ENCODE measurements around the gene CA5B. TPM values are rescaled to one million over a fixed set of nuclear protein-coding genes. Genes with fewer than 3 reads are reported as not detected.
"Not testable (repeated sequence)": the region's sequence is repeated elsewhere in the genome, so short reads cannot be mapped to it uniquely, and the experiment has no call there.

Gene CA5B
- total and polyA plus RNA-seq, 10 of the 15 experiments (the other 5 are each of a cell fraction or from before 2014, with no cell fraction given): 1.2 to 6.0 (median 3.2) TPM

- no peak overlapping the region for H3K4me3 ChIP-seq
- 65% methylated on average over 4 of the region's 4 CpGs for WGBS (ENCODE audit: insufficient coverage, insufficient replicate concordance, low lambda C conversion rate, missing lambda C conversion rate)
- no TSS peak for BruUV-seq (replicated peaks)
- no peaks in the 10 kb centered on the region for H3K4me1 ChIP-seq (ENCODE audit: control insufficient read depth, insufficient read depth, low read length)
- no peak overlapping the region for H3K27ac ChIP-seq (ENCODE audit: control insufficient read depth, insufficient read depth)
- no peaks in the 10 kb centered on the region for H3K36me3 ChIP-seq (ENCODE audit: control insufficient read depth in 2 of 2, insufficient read depth in 2 of 2, low read length in 1 of 2)
- in situ Hi-C loops (cut with MboI) (no loop called here), intact Hi-C loops (cut with micrococcal nuclease; ENCODE audit: unreplicated experiment) (no loop called here)
- ChIA-PET CTCF (interaction anchor here (0.7 to 1.4 kb wide), 3 partner anchors 30 to 365 kb away, joined by 3 read pairs; partner anchors contain the start of gene GRPR), SMC1A (ENCODE audit: uncharacterized antibody, unreplicated experiment) (no interaction called here), POLR2A (no interaction called here), RAD21 (ENCODE audit: unreplicated experiment) (no interaction called here)
- H2AFZ ChIP-seq (ENCODE audit: control insufficient read depth, low read depth, low read length): no peak overlapping the region
- DNase-seq (ENCODE audit: low read depth, low spot score): no peak
- ATAC-seq: no peak
- no peaks in the 10 kb centered on the region for H4K20me1 ChIP-seq (ENCODE audit: control insufficient read depth, insufficient read depth)
- no peak for FAIRE-seq
- no peak for TF ChIP-seq ZSCAN29 (IDR thresholded peaks at IDR 0.05)
- TF ChIP-seq SMARCA5 (IDR thresholded peaks at IDR 0.05): no peak
- no peak for TF ChIP-seq SIN3A (IDR thresholded peaks at IDR 0.05; ENCODE audit: low read depth, low read length)
- no peak for TF ChIP-seq ZBTB11 (CRISPR knock-in tag; IDR thresholded peaks at IDR 0.05)
- no peak for TF ChIP-seq E2F4 (IDR thresholded peaks at IDR 0.05; ENCODE audit: low read depth, low read length)
- H3K9ac ChIP-seq (ENCODE audit: control insufficient read depth, insufficient read depth, low read length): no peak overlapping the region
- H3K79me2 ChIP-seq (ENCODE audit: control insufficient read depth, insufficient read depth, low read length): no peaks in the 10 kb centered on the region
- H3K4me2 ChIP-seq (ENCODE audit: control insufficient read depth, insufficient read depth): no peak overlapping the region
- no peaks in the 10 kb centered on the region for H3K9me3 ChIP-seq (replicated peaks; ENCODE audit: control insufficient read depth, insufficient read depth, low read length)
- H3K27me3 ChIP-seq (replicated peaks in 1 of 2; ENCODE audit: control insufficient read depth in 2 of 2, insufficient read depth in 2 of 2, low read length in 1 of 2): no peaks in the 10 kb centered on the region
These were observed 20.1 kb downstream of the CA5B start for GRCh38 chrX:15758140-15758539.

DNA sequence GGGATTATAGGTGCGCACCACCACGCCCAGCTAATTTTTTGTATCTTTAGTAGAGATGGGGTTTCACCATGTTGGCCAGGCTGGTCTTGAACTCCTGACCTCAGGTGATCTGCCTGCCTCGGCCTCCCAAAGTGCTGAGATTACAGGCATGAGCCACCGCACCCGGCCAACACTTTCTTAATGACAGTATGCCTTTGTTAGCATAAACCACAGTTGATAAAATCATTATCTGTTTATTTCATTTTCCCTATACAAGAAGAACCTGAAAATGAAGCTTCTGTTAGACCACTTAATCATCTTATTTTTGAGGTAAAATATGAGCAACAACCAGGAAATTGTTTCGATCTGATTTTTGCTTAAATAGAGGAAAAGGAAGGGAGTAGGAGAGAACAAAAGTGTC, 21.8 kb downstream of the CA5B start:
- H3K4me1 ChIP-seq (ENCODE audit: control insufficient read depth, insufficient read depth, low read length); H4K20me1 ChIP-seq (ENCODE audit: control insufficient read depth, insufficient read depth): not testable (repeated sequence)
- POLR2A ChIA-PET: interaction anchor here (1.5 kb wide), 1 partner anchor 212 kb away, joined by 3 read pairs; no protein-coding TSS in a partner anchor

More for the DNA sequence above, 21.8 kb downstream of the CA5B start:
- H2AFZ ChIP-seq (ENCODE audit: control insufficient read depth, low read depth, low read length); SMC1A ChIA-PET (ENCODE audit: uncharacterized antibody, unreplicated experiment); H3K9me3 ChIP-seq (replicated peaks; ENCODE audit: control insufficient read depth, insufficient read depth, low read length); H3K27me3 ChIP-seq (replicated peaks in 1 of 2; ENCODE audit: control insufficient read depth in 2 of 2, insufficient read depth in 2 of 2, low read length in 1 of 2); H3K79me2 ChIP-seq (ENCODE audit: control insufficient read depth, insufficient read depth, low read length); H3K4me2 ChIP-seq (ENCODE audit: control insufficient read depth, insufficient read depth); H3K36me3 ChIP-seq (ENCODE audit: control insufficient read depth in 2 of 2, insufficient read depth in 2 of 2, low read length in 1 of 2); H3K27ac ChIP-seq (ENCODE audit: control insufficient read depth, insufficient read depth); BruUV-seq (replicated peaks); DNase-seq (ENCODE audit: low read depth, low spot score); H3K4me3 ChIP-seq; FAIRE-seq; ATAC-seq; H3K9ac ChIP-seq (ENCODE audit: control insufficient read depth, insufficient read depth, low read length): not testable (repeated sequence)
- WGBS (ENCODE audit: insufficient coverage, insufficient replicate concordance, low lambda C conversion rate, missing lambda C conversion rate): 68% methylated on average over 6 of the region's 6 CpGs
- ChIA-PET RAD21 (ENCODE audit: unreplicated experiment) (interaction anchor here (0.6 to 0.9 kb wide), 2 partner anchors 202 to 217 kb away, joined by 3 to 4 read pairs; no protein-coding TSS in a partner anchor), CTCF (interaction anchor here (1.0 to 1.5 kb wide), 6 partner anchors 23 to 375 kb away, joined by 3 to 4 read pairs (median 4); no protein-coding TSS in a partner anchor)
- intact Hi-C loops (cut with micrococcal nuclease; ENCODE audit: unreplicated experiment) (loop anchor here (5.0 kb wide), 3 partner anchors 62 to 377 kb away; no protein-coding TSS in a partner anchor), in situ Hi-C loops (cut with MboI) (loop anchor here (5.0 kb wide), 2 partner anchors 212 to 677 kb away; no protein-coding TSS in a partner anchor)

All from GM12878 (cell line).